Gastroesophageal sphincter (tissue), 4 donors: ENCODE data around the gene PODXL2. TPM values are rescaled to one million over a fixed set of nuclear protein-coding genes. Genes with fewer than 3 reads are reported as not detected.

Source experiments
- ATAC-seq: fragments of 150-250 bp; one replicate; pipeline ENCODE4 v1.9.1; 2016; ENCODE audit warnings: mild to moderate bottlenecking, moderate library complexity
- H3K27ac ChIP-seq, 4 donors: fragments of 200-600 bp; sonication (generic) in 3 of 4; 1 replicate in 3 of 4; 2 replicates in 1 of 4; pipeline ENCODE4 v1.5.1; 2016 to 2019
- H3K27me3 ChIP-seq: fragments of 200-600 bp; sonication (generic); one replicate; pipeline ENCODE4 v1.5.1; 2019
- H3K36me3 ChIP-seq, 2 donors: fragments of 200-600 bp; sonication (generic); one replicate each; pipeline ENCODE4 v1.5.1; 2019; ENCODE audit warnings: control low read depth in 1 of 2
- H3K4me1 ChIP-seq, 3 donors: fragments of 200-600 bp; sonication (generic); 1 replicate in 2 of 3; 2 replicates in 1 of 3; pipeline ENCODE4 v1.5.1; 2016 to 2019; ENCODE audit warnings: control low read depth in 2 of 3
- H3K4me3 ChIP-seq, 2 donors: fragments of 200-600 bp; sonication (generic); one replicate each; pipeline ENCODE4 v1.5.1; 2019; ENCODE audit warnings: mild to moderate bottlenecking in 1 of 2, moderate library complexity in 1 of 2
- H3K9me3 ChIP-seq, 3 donors: fragments of 200-600 bp; sonication (generic); one replicate each; pipeline ENCODE4 v1.5.1; 2017 to 2019; ENCODE audit warnings: control low read depth in 2 of 3
- EP300 ChIP-seq: sonication (generic); formaldehyde crosslinking; IDR thresholded peaks from one replicate; pipeline ENCODE4 v1.6.1; 2017; ENCODE audit warnings: antibody characterized with exemption, mild to moderate bottlenecking
- POLR2A ChIP-seq, 2 donors: fragments of 450-650 bp; IDR thresholded peaks; one replicate each; pipeline ENCODE4 v1.6.1; 2017; ENCODE audit warnings: antibody characterized with exemption in 2 of 2, mild to moderate bottlenecking in 2 of 2, moderate library complexity in 1 of 2
- POLR2AphosphoS5 ChIP-seq: sonication (generic); formaldehyde crosslinking; IDR thresholded peaks from one replicate; pipeline ENCODE4 v1.6.1; 2017; ENCODE audit warnings: antibody characterized with exemption
- WGBS, 2 donors: methylation state at CpG; one replicate each; pipeline ENCODE4 v1.1.5; 2018; ENCODE audit warnings: low coverage in 1 of 2; 5-methylcytosine and 5-hydroxymethylcytosine counted together
- total RNA-seq, 4 donors: library from RNA; depleted of rRNA; stranded (reverse); fragments of >200 nt; gene quantifications; one replicate each; pipeline ENCODE4 v1.1.0, GENCODE V29; 2016
- TF ChIP-seq, protein P1 (sequence below), 4 experiments: fragments of 200-600 bp in 2 of 4; fragments of 450-650 bp in 2 of 4; sonication (generic) in 1 of 4; IDR thresholded peaks; one replicate each; pipeline ENCODE4 v1.5.1; 2017 to 2019; ENCODE audit warnings: antibody characterized with exemption in 4 of 4, mild to moderate bottlenecking in 2 of 4, moderate library complexity in 2 of 4

Gene PODXL2
- total RNA-seq, 4 donors from 2014 or later: 1.9 to 2.8 (median 2.3) TPM

DNA sequence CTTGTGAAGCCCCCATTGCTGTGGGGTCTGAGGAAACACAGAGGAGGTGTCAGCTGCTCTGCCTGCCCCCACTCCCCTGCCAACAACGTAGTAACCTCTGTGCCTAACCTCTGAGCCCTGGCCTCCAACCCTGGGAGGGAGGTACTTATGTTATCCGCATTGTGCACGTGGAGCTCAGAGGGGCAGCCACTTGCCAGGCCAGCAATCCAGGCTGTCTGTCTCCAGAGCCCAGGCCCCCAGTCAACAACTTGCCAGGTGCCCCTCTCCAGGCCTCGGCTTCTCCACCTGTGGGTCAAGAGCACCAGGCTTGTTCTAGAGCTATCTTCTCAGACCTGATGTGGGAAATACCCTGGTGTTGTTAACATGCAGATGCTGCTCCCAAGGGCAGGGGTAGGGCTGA is 41.1 kb upstream of the PODXL2 start:
- TF ChIP-seq POLR2A (IDR thresholded peaks at IDR 0.05) (no peak), POLR2AphosphoS5 (no peak), EP300 (no peak)
- TF ChIP-seq, protein P1, sequence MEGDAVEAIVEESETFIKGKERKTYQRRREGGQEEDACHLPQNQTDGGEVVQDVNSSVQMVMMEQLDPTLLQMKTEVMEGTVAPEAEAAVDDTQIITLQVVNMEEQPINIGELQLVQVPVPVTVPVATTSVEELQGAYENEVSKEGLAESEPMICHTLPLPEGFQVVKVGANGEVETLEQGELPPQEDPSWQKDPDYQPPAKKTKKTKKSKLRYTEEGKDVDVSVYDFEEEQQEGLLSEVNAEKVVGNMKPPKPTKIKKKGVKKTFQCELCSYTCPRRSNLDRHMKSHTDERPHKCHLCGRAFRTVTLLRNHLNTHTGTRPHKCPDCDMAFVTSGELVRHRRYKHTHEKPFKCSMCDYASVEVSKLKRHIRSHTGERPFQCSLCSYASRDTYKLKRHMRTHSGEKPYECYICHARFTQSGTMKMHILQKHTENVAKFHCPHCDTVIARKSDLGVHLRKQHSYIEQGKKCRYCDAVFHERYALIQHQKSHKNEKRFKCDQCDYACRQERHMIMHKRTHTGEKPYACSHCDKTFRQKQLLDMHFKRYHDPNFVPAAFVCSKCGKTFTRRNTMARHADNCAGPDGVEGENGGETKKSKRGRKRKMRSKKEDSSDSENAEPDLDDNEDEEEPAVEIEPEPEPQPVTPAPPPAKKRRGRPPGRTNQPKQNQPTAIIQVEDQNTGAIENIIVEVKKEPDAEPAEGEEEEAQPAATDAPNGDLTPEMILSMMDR (IDR thresholded peaks at IDR 0.05): no peak
- H3K4me1 ChIP-seq: peaks cover 0 to 69% (median 30%) of the 10 kb centered on the region in 3 donors
- H3K36me3 ChIP-seq: peaks cover 0 to 6% of the 10 kb centered on the region in 2 donors
- no peak for ATAC-seq
- H3K4me3 ChIP-seq: peak overlapping the region in 1 of 2 donors; percentile 1
- no CpG with 5 or more reads among the region's 4 CpGs for WGBS, 2 donors
- H3K27me3 ChIP-seq: no peaks in the 10 kb centered on the region
- peak overlapping the region in 1 of 4 donors; percentile 96 for H3K27ac ChIP-seq
- H3K9me3 ChIP-seq: no peaks in the 10 kb centered on the region

DNA sequence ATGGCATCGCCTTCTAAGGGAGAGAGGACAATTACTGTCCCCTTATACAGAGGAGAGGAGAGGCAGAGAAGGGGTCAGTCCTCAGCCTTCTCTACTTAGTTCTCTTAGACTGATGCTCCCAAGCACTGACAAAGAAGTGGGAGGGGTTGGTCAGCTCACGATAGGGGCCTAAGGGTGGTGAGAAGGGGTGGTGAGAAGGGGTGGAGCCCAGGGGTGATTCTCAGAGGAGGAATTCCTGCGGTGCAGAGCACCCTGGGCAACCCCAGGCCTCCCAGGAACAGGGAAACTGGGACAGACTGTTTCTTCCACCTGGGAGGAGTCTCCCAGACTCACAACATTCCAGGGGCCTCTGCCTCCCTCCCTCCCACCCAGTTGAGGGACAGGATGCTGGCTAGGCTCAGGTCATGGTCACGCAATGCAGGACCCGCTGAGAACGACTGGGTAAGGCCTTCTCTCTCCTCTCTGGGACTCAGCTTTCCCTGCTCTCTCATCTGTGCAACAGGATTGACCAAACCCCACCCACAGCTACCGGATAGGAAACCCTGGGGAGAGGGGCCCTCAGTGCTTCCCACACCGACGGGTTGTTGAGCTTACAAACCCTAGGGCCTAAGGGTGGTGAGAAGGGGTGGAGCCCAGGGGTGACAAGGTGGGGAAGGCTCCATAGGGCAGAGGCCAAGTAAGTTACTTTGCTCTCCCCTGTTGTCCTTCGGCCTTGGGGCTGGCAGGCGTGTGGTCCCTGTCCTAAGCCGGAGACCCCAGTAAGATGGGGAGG is 40.0 kb upstream of the PODXL2 start:
- Histone ChIP-seq H3K27me3 (no peaks in the 10 kb centered on the region), H3K4me1 (peaks cover 0 to 68% (median 30%) of the 10 kb centered on the region in 3 donors), H3K27ac (peak overlapping the region; percentile 87 to 96 (median 92)), H3K36me3 (peaks cover 0 to 3% of the 10 kb centered on the region in 2 donors), H3K4me3 (peak overlapping the region; percentile 97 to 98), H3K9me3 (no peaks in the 10 kb centered on the region)
- ATAC-seq: no peak
- 0 to 7% methylated on average over 1 to 7 of the region's 12 CpGs for WGBS, 2 donors
- no peak for TF ChIP-seq POLR2AphosphoS5

DNA sequence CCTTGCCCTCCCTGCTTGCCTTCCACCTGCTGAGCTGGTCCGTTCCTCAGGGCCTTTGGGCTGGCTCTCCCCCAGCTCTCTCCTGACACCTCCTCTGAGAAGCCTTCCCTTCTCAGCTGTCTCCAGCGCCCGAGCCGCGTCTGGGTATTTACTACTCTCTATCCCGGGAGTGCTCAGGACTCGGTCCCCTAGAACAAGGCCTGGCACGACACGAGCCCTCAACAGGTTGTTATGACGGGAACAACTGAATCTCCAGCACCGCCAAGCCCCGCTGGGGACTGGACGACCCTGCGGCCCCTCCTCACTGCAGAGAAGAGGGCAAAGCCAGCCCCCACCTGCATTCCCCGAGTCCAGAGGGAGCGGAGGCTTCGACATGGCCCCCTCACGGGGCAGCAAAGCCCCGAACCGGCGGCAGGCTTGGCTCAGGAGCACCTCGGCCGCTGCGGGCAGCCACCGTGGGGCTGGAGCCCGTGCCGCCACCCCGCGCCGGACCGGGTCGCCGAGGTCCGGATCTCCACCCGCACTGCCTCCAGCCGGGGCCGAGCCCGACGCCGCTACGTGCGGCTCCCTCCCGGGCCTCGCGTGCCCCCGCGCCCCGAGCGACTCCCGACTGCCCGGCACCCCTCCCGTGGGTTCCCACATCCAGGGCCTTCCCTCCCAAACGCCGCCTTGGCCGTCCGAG is 39.2 kb upstream of the PODXL2 start:
- H3K4me1 ChIP-seq: peaks cover 0 to 60% (median 30%) of the 10 kb centered on the region in 3 donors
- peak; percentile 42 for ATAC-seq

DNA sequence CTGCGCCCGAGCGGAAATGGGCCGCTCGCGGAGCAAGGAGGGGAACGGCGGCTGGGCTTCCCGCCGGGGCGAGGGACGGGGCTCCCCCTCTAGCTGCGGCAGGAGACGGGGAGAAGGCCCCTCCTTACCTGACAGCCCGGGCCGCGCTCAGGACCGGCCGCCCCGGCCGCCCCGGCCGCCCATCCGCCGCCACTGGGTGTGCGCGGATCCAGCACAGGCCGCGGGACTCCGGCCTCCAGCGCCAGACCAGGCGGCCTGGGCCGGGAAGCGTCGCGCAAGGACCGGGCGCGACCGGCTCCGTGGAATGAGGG is 38.7 kb upstream of the PODXL2 start:
- H3K4me1 ChIP-seq: peaks cover 0 to 55% (median 30%) of the 10 kb centered on the region in 3 donors
- H3K9me3 ChIP-seq: no peaks in the 10 kb centered on the region
- peak overlapping the region; percentile 87 to 96 (median 92) for H3K27ac ChIP-seq
- ATAC-seq: peak; percentile 69
- TF ChIP-seq POLR2AphosphoS5 (no peak), EP300 (no peak), POLR2A (IDR thresholded peaks at IDR 0.05) (peak; percentile 52 to 54)
- TF ChIP-seq, protein P1 (IDR thresholded peaks at IDR 0.05): peak in 3 of 4 experiments; percentile 5 to 20 (median 14)
- no peaks in the 10 kb centered on the region for H3K27me3 ChIP-seq
- H3K36me3 ChIP-seq: peaks cover 0 to 3% of the 10 kb centered on the region in 2 donors
- H3K4me3 ChIP-seq: peak overlapping the region; percentile 97 to 98
- WGBS, 2 donors: no CpG with 5 or more reads among the region's 41 CpGs

More for the DNA sequence above, 39.2 kb upstream of the PODXL2 start:
- H3K27me3 ChIP-seq: no peaks in the 10 kb centered on the region
- H3K4me3 ChIP-seq: peak overlapping the region; percentile 97 to 98
- no CpG with 5 or more reads among the region's 56 CpGs for WGBS, 2 donors
- H3K9me3 ChIP-seq: no peaks in the 10 kb centered on the region
- H3K36me3 ChIP-seq: peaks cover 0 to 3% of the 10 kb centered on the region in 2 donors
- H3K27ac ChIP-seq: peak overlapping the region; percentile 87 to 96 (median 92)
- TF ChIP-seq POLR2AphosphoS5 (no peak), EP300 (no peak), POLR2A (IDR thresholded peaks at IDR 0.05) (no peak)
- TF ChIP-seq, protein P1 (IDR thresholded peaks at IDR 0.05): no peak

DNA sequence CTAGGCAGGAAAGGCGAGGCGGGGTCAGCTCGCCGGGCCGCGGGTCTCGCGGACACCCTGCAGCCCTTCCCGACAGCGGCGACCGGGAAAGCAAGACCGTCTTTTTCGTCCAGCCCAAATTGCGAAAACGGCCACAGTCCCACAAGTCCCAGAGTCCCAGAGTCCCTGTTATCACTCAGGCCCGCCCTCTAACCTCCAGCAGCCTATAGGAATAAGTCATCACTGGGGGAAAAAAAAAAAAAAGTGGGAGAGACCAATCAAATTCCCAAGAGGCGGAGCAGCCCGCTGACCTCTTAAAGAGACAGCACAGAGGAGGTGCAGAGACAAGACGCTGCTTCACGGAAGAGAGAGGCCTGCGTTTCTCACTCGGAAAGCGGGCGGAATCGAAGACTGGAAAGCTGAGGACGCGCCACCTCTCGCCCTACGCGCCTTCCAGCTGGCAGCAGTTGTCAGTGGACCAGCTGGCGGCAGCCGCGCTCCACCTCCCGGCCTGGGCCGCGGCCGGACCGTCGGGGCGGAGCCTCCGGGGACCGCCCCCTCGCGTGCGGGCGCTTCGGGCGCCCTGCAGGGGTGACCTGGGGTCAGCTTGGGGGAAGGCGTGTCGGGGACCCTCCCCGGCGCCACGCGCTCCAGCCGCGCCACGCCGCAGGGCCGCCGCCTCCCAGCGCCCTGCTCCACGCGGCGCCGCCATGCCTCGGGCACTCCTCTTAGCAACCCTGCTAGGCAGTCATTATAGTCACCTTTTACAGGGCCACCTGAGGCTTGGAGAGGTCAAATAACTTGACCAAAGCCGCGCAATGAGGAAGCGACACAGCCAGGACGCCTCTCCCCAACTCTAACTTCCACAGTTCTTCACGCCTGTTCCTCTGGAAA is 38.2 kb upstream of the PODXL2 start, which contains the start of gene TPRA1:
TSS of gene TPRA1 (minus strand) at position 141 of the 873 bp plus-strand sequence. CDS start 10,587 bp downstream, outside the sequence.
- Histone ChIP-seq H3K27ac (peak within 1 kb of the TSS; percentile 87 to 96 (median 92)), H3K36me3 (peaks cover 0 to 3% of the 10 kb centered on the region in 2 donors), H3K4me3 (peak within 1 kb of the TSS; percentile 97 to 98), H3K9me3 (no peaks in the 10 kb centered on the region), H3K4me1 (peaks cover 0 to 49% (median 30%) of the 10 kb centered on the region in 3 donors), H3K27me3 (no peaks in the 10 kb centered on the region)
- TF ChIP-seq POLR2A (IDR thresholded peaks at IDR 0.05) (peak in 1 of 2 donors; percentile 6), POLR2AphosphoS5 (peak; percentile 39), EP300 (no peak)
- TF ChIP-seq, protein P1 (IDR thresholded peaks at IDR 0.05): peak in 2 of 4 experiments; percentile 30 to 48
- peak; percentile 92 for ATAC-seq
- 0% methylated on average over 15 to 19 of the region's 72 CpGs for WGBS, 2 donors
